T-cell (primary cell): ENCODE measurements around the gene VSX1. TPM values are rescaled to one million over a fixed set of nuclear protein-coding genes. Genes with fewer than 3 reads are reported as not detected.

Experiments used
- ATAC-seq, 4 experiments: fragments of 200-7000 bp in 3 of 4; fragments of 150-1000 bp in 1 of 4; cut with Tn5 transposase; replicated peaks in 1 of 4; 1 replicate in 3 of 4; 2 replicates in 1 of 4; pipeline ENCODE4 v1.10.0; 2021; ENCODE audit warnings: moderate library complexity in 3 of 4, mild to moderate bottlenecking in 2 of 4, moderate number of reproducible peaks in 1 of 4
- CTCF ChIA-PET, 2 donors: fragments of 300-600 bp; sonication (Branson Sonifier 250); formaldehyde crosslinking; loops; one replicate each; lab custom pipeline; 2022; ENCODE audit warnings: antibody characterized with exemption in 2 of 2; lab: Charles Lee
- POLR2A ChIA-PET, 2 donors: fragments of 300-600 bp; sonication (Branson Sonifier 250); formaldehyde crosslinking; loops; one replicate each; lab custom pipeline; 2022; ENCODE audit warnings: antibody characterized with exemption in 2 of 2; lab: Charles Lee
- DNase-seq, 35 experiments: peaks; one replicate each; pipeline versions ENCODE4 v3.0.0 to v3.0.0-alpha.2; 2013 to 2023
- H3K27ac ChIP-seq: one replicate; pipeline ENCODE4 v1.5.1; 2013; ENCODE audit warnings: low read length
- H3K27me3 ChIP-seq, 2 experiments: replicated peaks in 1 of 2; 1 replicate in 1 of 2; 2 replicates in 1 of 2; pipeline versions ENCODE4 v1.6.1 to v1.7.0; 2013; ENCODE audit warnings: low read length in 1 of 2, mixed read lengths in 1 of 2; ENCODE audit not compliant: control insufficient read depth in 2 of 2, insufficient read depth in 2 of 2; ENCODE audit errors: extremely low read depth in 1 of 2
- H3K36me3 ChIP-seq, 2 donors: 1 replicate in 1 of 2; 2 replicates in 1 of 2; pipeline versions ENCODE4 v1.6.1 to v1.7.0; 2013; ENCODE audit warnings: low read length in 1 of 2; ENCODE audit not compliant: control insufficient read depth in 2 of 2, insufficient read depth in 1 of 2; ENCODE audit errors: extremely low read depth in 1 of 2
- H3K4me1 ChIP-seq, 2 experiments: 1 replicate in 1 of 2; 2 replicates in 1 of 2; pipeline versions ENCODE4 v1.6.1 to v1.7.0; 2013; ENCODE audit warnings: low read length in 2 of 2, mixed read lengths in 1 of 2; ENCODE audit not compliant: insufficient read depth in 2 of 2, control insufficient read depth in 1 of 2; ENCODE audit errors: extremely low read depth in 1 of 2
- H3K4me3 ChIP-seq, 2 donors: 1 replicate in 1 of 2; 2 replicates in 1 of 2; pipeline versions ENCODE4 v1.5.1 to v1.7.0; 2013; ENCODE audit warnings: mild to moderate bottlenecking in 2 of 2, low read length in 1 of 2, moderate library complexity in 1 of 2; ENCODE audit not compliant: control insufficient read depth in 1 of 2; ENCODE audit errors: extremely low read depth in 1 of 2
- H3K9me3 ChIP-seq: 2 replicates; pipeline ENCODE4 v1.7.0; 2013
- H3K27ac Mint-ChIP-seq, 2 donors: one replicate each; pipeline ENCODE4 v1.8.0; 2020 to 2021; ENCODE audit warnings: mild to moderate bottlenecking in 2 of 2, mixed read lengths in 2 of 2
- H3K27me3 Mint-ChIP-seq, 2 donors: one replicate each; pipeline ENCODE4 v1.8.0; 2021 to 2022; ENCODE audit warnings: mixed read lengths in 2 of 2
- H3K36me3 Mint-ChIP-seq: one replicate; pipeline ENCODE4 v1.8.0; 2021; ENCODE audit warnings: mixed read lengths
- H3K4me1 Mint-ChIP-seq, 3 donors: one replicate each; pipeline ENCODE4 v1.8.0; 2020 to 2022; ENCODE audit warnings: mixed read lengths in 3 of 3, mild to moderate bottlenecking in 1 of 3
- H3K4me3 Mint-ChIP-seq, 3 donors: one replicate each; pipeline ENCODE4 v1.8.0; 2020 to 2022; ENCODE audit warnings: mild to moderate bottlenecking in 3 of 3, mixed read lengths in 3 of 3, moderate library complexity in 3 of 3
- H3K9me3 Mint-ChIP-seq, 3 donors: one replicate each; pipeline ENCODE4 v1.8.0; 2020 to 2022; ENCODE audit warnings: mixed read lengths in 3 of 3
- WGBS: methylation state at CpG from one replicate; pipeline ENCODE4 v1.1.5; 2013; ENCODE audit warnings: missing lambda C conversion rate; ENCODE audit not compliant: insufficient coverage; 5-methylcytosine and 5-hydroxymethylcytosine counted together
- total RNA-seq, 35 experiments: library from RNA in 6 of 35; stranded (reverse) in 6 of 35; fragments of 120-200 nt in 1 of 35; gene quantifications; one replicate each; pipeline versions ENCODE4 v1.2.1 to v1.2.4 and lab custom pipeline; 2013 to 2026

The VSX1 gene
- total RNA-seq, 5 donors from 2014 or later (not counting 1 experiment from before 2014, with no cell fraction given): not detected

DNA sequence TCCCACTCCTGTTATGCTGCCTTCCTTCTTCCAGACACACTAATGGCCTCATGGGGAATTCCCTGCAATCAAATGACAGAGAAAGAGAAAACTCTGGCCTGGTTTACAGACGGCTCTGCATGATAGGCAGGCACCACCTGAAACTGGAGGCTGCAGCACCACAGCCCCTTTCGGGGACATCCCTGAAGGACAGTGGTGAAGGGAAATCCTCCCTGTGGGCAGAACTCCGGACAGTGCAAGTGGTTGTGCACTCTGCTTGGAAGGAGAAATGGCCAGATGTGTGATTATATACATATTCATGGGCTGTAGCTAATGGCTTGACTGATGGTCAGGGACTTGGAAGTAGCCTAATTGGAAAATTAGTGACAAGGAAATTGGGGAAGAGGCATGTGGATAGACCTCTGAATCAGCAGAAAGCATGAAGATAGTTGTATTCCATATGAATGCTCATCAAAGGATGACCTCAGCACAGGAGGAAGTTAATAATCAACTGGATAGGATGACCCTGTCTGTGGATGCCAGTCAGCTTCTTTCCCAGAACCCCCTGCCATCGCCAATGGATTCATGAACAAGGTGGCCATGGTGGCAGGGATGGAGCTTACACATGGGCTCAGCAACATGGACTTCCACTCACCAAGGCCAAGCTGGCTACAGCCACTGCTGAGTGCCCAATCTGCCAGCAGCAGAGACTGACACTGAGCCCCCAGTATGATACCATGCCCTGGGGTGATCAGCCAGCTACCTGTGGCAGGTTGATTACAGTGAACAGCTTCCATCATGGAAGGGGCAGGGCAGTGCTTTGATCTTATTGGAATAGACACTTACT is 44.5 kb upstream of the VSX1 start:
- no peak overlapping the region for H3K4me3 ChIP-seq
- no peaks in the 10 kb centered on the region for H3K27me3 ChIP-seq
- no peaks in the 10 kb centered on the region for H3K36me3 ChIP-seq
- CTCF ChIA-PET: no interaction called here
- no peaks in the 10 kb centered on the region for H3K27me3 Mint-ChIP-seq
- peaks cover 0 to 7% (median 0%) of the 10 kb centered on the region in 3 donors for H3K9me3 Mint-ChIP-seq
- ATAC-seq (no peak), DNase-seq (no peak)
- no peak overlapping the region for H3K27ac ChIP-seq
- WGBS: 82% methylated on average over 4 of the region's 4 CpGs
- POLR2A ChIA-PET: no interaction called here
- H3K4me1 ChIP-seq: no peaks in the 10 kb centered on the region
- H3K36me3 Mint-ChIP-seq: no peaks in the 10 kb centered on the region
- H3K4me3 Mint-ChIP-seq: no peak overlapping the region
- H3K9me3 ChIP-seq: no peaks in the 10 kb centered on the region
- no peaks in the 10 kb centered on the region for H3K4me1 Mint-ChIP-seq
- H3K27ac Mint-ChIP-seq: no peak overlapping the region

DNA sequence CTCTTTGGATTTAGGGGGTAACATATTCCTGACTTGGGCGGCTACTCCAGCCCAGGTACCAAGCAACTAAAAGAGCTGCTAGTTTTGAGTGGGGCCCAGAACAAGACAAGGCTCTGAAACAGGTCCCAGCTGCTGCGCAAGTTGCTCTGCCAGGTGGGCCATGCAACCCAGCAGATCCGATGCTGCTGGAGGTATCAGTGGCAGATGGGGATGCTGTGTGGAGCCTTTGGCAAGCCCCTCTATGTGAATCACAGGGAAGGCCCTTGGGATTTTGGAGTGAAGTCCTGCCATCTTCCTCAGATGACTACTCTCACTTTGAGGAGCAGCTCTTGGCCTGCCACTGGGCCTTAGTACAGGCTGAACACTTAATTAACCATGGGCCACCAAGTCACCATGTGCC is 43.7 kb upstream of the VSX1 start:
- Mint-ChIP-seq H3K27ac (no peak overlapping the region), H3K4me1 (no peaks in the 10 kb centered on the region), H3K9me3 (peaks cover 0 to 7% (median 0%) of the 10 kb centered on the region in 3 donors), H3K36me3 (no peaks in the 10 kb centered on the region), H3K4me3 (no peak overlapping the region), H3K27me3 (no peaks in the 10 kb centered on the region)
- H3K4me1 ChIP-seq: no peaks in the 10 kb centered on the region
- no peak for DNase-seq
- ATAC-seq: no peak
- no peaks in the 10 kb centered on the region for H3K36me3 ChIP-seq
- ChIA-PET CTCF (no interaction called here), POLR2A (no interaction called here)
- H3K27ac ChIP-seq: no peak overlapping the region
- no peaks in the 10 kb centered on the region for H3K27me3 ChIP-seq
- no peak overlapping the region for H3K4me3 ChIP-seq
- WGBS: 86% methylated on average over 3 of the region's 3 CpGs
- H3K9me3 ChIP-seq: no peaks in the 10 kb centered on the region

DNA sequence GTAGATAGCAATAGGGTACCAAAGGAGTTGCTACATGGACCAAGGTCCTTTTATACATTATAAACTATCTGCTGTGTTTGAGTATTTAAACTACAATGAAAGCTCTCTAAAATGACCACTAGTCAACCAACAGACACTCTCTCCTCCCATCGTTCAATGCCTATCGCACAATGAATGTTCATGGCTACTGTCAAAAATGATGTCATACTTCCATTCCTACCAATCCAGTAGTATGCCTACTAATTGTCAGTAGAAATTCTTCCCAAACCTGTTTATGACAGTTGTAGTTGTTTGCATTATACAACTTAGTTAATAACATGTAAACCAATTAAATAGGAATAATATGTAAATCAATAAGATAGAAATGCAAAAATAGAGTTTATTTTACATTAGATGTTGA is 39.0 kb upstream of the VSX1 start:
- Histone ChIP-seq H3K27me3 (peaks cover 0 to 8% of the 10 kb centered on the region in 2 experiments), H3K27ac (no peak overlapping the region), H3K36me3 (no peaks in the 10 kb centered on the region), H3K9me3 (no peaks in the 10 kb centered on the region), H3K4me3 (no peak overlapping the region), H3K4me1 (no peaks in the 10 kb centered on the region)
- no peaks in the 10 kb centered on the region for H3K4me1 Mint-ChIP-seq
- POLR2A ChIA-PET: interaction anchor here in 1 of 2 donors (0.6 kb wide), 1 partner anchor 307 kb away, joined by 4 read pairs; no protein-coding TSS in a partner anchor
- H3K36me3 Mint-ChIP-seq: no peaks in the 10 kb centered on the region
- WGBS: no CpG with 5 or more reads among the region's 2 CpGs
- no peak overlapping the region for H3K4me3 Mint-ChIP-seq
- ATAC-seq (no peak), DNase-seq (no peak)
- CTCF ChIA-PET: no interaction called here
- no peak overlapping the region for H3K27ac Mint-ChIP-seq
- H3K9me3 Mint-ChIP-seq: no peaks in the 10 kb centered on the region
- H3K27me3 Mint-ChIP-seq: peaks cover 4 to 9% of the 10 kb centered on the region in 2 donors

DNA sequence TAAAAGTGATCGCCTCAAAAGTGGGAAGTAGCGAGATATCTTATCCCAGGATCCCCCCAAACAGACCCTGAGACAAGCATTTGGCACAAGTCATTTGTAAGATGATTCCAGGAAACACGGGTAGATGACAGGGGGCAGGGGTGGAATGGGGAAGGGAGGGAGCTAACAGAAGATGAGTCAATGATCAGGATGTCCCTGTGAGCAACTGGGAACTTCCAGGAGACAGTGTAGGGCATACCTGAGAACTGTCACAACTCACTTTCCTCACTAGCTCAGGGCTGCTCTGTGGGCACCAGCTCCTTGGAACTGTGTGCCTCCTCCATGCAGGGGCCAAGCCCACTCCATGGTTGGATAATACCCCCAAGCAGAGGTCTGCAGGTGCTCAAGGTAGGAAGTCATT is 38.5 kb upstream of the VSX1 start:
- WGBS: no CpG with 5 or more reads among the region's 3 CpGs
- Mint-ChIP-seq H3K9me3 (no peaks in the 10 kb centered on the region), H3K27ac (no peak overlapping the region), H3K36me3 (no peaks in the 10 kb centered on the region), H3K4me1 (no peaks in the 10 kb centered on the region), H3K27me3 (peaks cover 4 to 11% of the 10 kb centered on the region in 2 donors), H3K4me3 (no peak overlapping the region)
- Histone ChIP-seq H3K27me3 (peaks cover 0 to 11% of the 10 kb centered on the region in 2 experiments), H3K27ac (no peak overlapping the region), H3K4me1 (no peaks in the 10 kb centered on the region), H3K36me3 (no peaks in the 10 kb centered on the region), H3K9me3 (no peaks in the 10 kb centered on the region), H3K4me3 (no peak overlapping the region)
- CTCF ChIA-PET: no interaction called here
- no peak for ATAC-seq
- POLR2A ChIA-PET: no interaction called here
- DNase-seq: no peak

DNA sequence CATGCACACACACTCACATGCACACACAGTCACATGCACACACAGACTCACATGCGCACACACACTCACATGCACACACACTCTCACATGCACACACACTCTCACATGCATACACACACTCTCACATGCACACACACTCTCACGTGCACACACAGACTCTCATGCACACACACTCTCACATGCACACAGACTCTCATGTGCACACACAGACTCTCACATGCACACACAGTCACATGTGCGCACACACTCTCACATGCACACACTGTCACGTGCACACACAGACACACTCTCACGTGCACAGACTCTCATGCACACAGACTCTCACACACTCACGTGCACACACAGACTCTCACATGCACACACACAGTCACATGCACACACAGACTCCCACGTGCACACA is 36.6 kb upstream of the VSX1 start:
- Histone ChIP-seq H3K9me3 (no peaks in the 10 kb centered on the region), H3K36me3 (no peaks in the 10 kb centered on the region), H3K27me3 (peaks cover 0 to 14% of the 10 kb centered on the region in 2 experiments), H3K27ac (no peak overlapping the region), H3K4me1 (no peaks in the 10 kb centered on the region), H3K4me3 (no peak overlapping the region)
- WGBS: 93% methylated on average over 6 of the region's 7 CpGs
- Mint-ChIP-seq H3K9me3 (no peaks in the 10 kb centered on the region), H3K27me3 (peaks cover 4 to 20% of the 10 kb centered on the region in 2 donors), H3K4me3 (no peak overlapping the region), H3K27ac (no peak overlapping the region), H3K4me1 (no peaks in the 10 kb centered on the region), H3K36me3 (no peaks in the 10 kb centered on the region)
- no peak for DNase-seq
- ATAC-seq: no peak
- POLR2A ChIA-PET: no interaction called here
- CTCF ChIA-PET: no interaction called here

DNA sequence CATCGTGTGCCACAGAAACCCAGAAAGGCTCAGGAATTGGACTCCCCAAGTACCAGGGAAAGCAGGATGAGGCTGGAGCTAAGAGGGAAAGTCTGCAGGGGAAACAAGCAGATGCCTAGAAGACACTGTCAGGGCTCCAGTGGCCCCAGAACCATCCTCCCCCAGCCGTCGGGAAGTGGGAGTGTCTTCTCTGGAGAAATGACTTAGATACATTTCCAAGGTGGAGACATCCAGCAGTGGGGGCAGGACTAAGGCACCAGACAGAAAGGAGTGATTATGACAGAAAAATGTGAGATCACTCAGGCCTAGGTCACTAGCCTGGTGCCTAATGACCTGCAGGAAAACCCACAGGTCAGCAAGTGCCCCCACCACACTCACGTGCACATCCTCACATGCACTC is 36.0 kb upstream of the VSX1 start:
- ChIA-PET POLR2A (no interaction called here), CTCF (no interaction called here)
- WGBS: 87% methylated on average over 2 of the region's 4 CpGs
- no peak overlapping the region for H3K4me3 ChIP-seq
- H3K27me3 Mint-ChIP-seq: peaks cover 4 to 20% of the 10 kb centered on the region in 2 donors
- H3K4me3 Mint-ChIP-seq: no peak overlapping the region
- DNase-seq (no peak), ATAC-seq (no peak)
- no peaks in the 10 kb centered on the region for H3K9me3 ChIP-seq
- no peak overlapping the region for H3K27ac Mint-ChIP-seq
- peaks cover 0 to 14% of the 10 kb centered on the region in 2 experiments for H3K27me3 ChIP-seq
- no peaks in the 10 kb centered on the region for H3K36me3 Mint-ChIP-seq
- H3K27ac ChIP-seq: no peak overlapping the region
- no peaks in the 10 kb centered on the region for H3K4me1 ChIP-seq
- no peaks in the 10 kb centered on the region for H3K9me3 Mint-ChIP-seq
- H3K36me3 ChIP-seq: no peaks in the 10 kb centered on the region
- H3K4me1 Mint-ChIP-seq: no peaks in the 10 kb centered on the region
